Mesothelial cell of epicardium (in vitro differentiated cells): ENCODE results near the gene MCF2L. TPM values are rescaled to one million over a fixed set of nuclear protein-coding genes. Genes with fewer than 3 reads are reported as not detected.

Source experiments
- DNase-seq, 2 experiments: peaks; one replicate each; pipeline ENCODE4 v3.0.0; 2021; ENCODE audit warnings: low spot score in 2 of 2; ENCODE audit not compliant: unreplicated experiment in 2 of 2
- H3K27ac Mint-ChIP-seq: 2 replicates; pipeline ENCODE4 v1.8.0; 2021; ENCODE audit warnings: mixed read lengths
- H3K27me3 Mint-ChIP-seq: 2 replicates; pipeline ENCODE4 v1.8.0; 2021; ENCODE audit warnings: low read depth, mixed read lengths
- H3K36me3 Mint-ChIP-seq: 2 replicates; pipeline ENCODE4 v1.8.0; 2021; ENCODE audit warnings: mixed read lengths
- H3K4me1 Mint-ChIP-seq: 2 replicates; pipeline ENCODE4 v1.8.0; 2021; ENCODE audit warnings: mixed read lengths
- H3K4me3 Mint-ChIP-seq: 2 replicates; pipeline ENCODE4 v1.8.0; 2021; ENCODE audit warnings: mild to moderate bottlenecking, moderate library complexity, mixed read lengths
- H3K9me3 Mint-ChIP-seq: 2 replicates; pipeline ENCODE4 v1.8.0; 2021; ENCODE audit warnings: mixed read lengths
- total RNA-seq: library from RNA; stranded (reverse); gene quantifications from 3 replicates; pipeline ENCODE4 v1.2.1, GENCODE V29; 2021
- TF ChIP-seq, protein P1 (sequence below): fragments of 200-600 bp; sonication (generic); IDR thresholded peaks from one replicate; pipeline ENCODE4 v1.5.0; 2021; ENCODE audit warnings: antibody characterized with exemption; ENCODE audit not compliant: unreplicated experiment

Gene MCF2L
- total RNA-seq, 1 donor from 2014 or later = 36.6 TPM

- Mint-ChIP-seq H3K4me1 (peaks cover 10% of the 10 kb centered on the region), H3K9me3 (no peaks in the 10 kb centered on the region), H3K27ac (no peak overlapping the region), H3K36me3 (peaks cover 2% of the 10 kb centered on the region), H3K4me3 (no peak overlapping the region), H3K27me3 (no peaks in the 10 kb centered on the region)
- TF ChIP-seq, protein P1, sequence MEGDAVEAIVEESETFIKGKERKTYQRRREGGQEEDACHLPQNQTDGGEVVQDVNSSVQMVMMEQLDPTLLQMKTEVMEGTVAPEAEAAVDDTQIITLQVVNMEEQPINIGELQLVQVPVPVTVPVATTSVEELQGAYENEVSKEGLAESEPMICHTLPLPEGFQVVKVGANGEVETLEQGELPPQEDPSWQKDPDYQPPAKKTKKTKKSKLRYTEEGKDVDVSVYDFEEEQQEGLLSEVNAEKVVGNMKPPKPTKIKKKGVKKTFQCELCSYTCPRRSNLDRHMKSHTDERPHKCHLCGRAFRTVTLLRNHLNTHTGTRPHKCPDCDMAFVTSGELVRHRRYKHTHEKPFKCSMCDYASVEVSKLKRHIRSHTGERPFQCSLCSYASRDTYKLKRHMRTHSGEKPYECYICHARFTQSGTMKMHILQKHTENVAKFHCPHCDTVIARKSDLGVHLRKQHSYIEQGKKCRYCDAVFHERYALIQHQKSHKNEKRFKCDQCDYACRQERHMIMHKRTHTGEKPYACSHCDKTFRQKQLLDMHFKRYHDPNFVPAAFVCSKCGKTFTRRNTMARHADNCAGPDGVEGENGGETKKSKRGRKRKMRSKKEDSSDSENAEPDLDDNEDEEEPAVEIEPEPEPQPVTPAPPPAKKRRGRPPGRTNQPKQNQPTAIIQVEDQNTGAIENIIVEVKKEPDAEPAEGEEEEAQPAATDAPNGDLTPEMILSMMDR = no peak
- DNase-seq = no peak
These were observed 117.2 kb downstream of the MCF2L start for GRCh38 chr13:113086031-113086750.

DNA sequence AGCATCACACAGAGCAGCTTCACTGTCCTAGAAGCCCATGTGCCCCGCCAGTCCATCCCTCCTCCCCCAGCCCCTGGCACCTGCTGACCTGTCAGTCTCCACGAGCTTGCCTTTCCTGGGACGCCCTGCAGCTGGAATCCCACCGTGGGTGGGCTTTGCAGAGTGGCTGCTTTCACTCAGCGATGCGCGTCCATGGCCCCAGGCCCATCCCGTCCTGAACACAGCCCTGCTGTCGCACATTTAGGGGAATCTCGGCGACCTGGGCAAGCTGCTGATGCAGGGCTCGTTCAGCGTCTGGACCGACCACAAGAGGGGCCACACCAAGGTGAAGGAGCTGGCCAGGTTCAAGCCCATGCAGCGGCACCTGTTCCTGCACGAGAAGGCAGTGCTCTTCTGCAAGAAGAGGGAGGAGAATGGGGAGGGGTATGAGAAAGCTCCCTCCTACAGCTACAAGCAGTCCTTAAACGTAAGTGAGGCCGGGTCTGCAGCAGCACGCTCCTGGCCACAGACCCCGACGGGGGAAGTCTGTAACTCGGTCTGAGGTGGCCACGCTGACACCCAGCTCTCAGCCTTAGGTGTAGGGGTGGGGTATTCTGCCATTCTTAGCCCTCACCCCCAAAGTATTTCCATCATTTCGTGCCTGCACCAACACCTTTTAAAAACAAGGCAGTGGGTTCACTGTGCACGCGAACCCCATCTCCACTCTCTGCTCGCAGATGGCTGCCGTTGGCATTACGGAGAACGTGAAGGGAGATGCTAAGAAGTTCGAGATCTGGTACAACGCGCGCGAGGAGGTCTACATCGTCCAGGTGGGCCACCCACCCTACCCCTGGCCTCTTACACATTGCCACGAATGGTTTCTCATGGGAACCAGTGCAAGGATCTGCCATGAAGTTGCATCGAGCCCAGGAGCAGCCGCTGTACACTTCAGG, 118.2 kb downstream of the MCF2L start:
- DNase-seq = no peak
- no peak overlapping the region for H3K4me3 Mint-ChIP-seq
- H3K27ac Mint-ChIP-seq = no peak overlapping the region

GRCh38 chr13:113087923-113088690, 119.1 kb downstream of the MCF2L start:
- no peaks in the 10 kb centered on the region for H3K9me3 Mint-ChIP-seq
- DNase-seq = no peak
- no peak overlapping the region for H3K27ac Mint-ChIP-seq

More for the DNA sequence above, 118.2 kb downstream of the MCF2L start:
- no peaks in the 10 kb centered on the region for H3K9me3 Mint-ChIP-seq
- H3K27me3 Mint-ChIP-seq = no peaks in the 10 kb centered on the region
- peaks cover 2% of the 10 kb centered on the region for H3K36me3 Mint-ChIP-seq
- TF ChIP-seq, protein P1 = no peak
- peaks cover 10% of the 10 kb centered on the region for H3K4me1 Mint-ChIP-seq

GRCh38 chr13:113088691-113089020, 119.6 kb downstream of the MCF2L start:
- TF ChIP-seq, protein P1 = no peak
- peaks cover 7% of the 10 kb centered on the region for H3K4me1 Mint-ChIP-seq

More at GRCh38 chr13:113087923-113088690, 119.1 kb downstream of the MCF2L start:
- Mint-ChIP-seq H3K36me3 (peaks cover 2% of the 10 kb centered on the region), H3K4me3 (no peak overlapping the region), H3K4me1 (peaks cover 10% of the 10 kb centered on the region), H3K27me3 (no peaks in the 10 kb centered on the region)
- TF ChIP-seq, protein P1 = no peak

DNA sequence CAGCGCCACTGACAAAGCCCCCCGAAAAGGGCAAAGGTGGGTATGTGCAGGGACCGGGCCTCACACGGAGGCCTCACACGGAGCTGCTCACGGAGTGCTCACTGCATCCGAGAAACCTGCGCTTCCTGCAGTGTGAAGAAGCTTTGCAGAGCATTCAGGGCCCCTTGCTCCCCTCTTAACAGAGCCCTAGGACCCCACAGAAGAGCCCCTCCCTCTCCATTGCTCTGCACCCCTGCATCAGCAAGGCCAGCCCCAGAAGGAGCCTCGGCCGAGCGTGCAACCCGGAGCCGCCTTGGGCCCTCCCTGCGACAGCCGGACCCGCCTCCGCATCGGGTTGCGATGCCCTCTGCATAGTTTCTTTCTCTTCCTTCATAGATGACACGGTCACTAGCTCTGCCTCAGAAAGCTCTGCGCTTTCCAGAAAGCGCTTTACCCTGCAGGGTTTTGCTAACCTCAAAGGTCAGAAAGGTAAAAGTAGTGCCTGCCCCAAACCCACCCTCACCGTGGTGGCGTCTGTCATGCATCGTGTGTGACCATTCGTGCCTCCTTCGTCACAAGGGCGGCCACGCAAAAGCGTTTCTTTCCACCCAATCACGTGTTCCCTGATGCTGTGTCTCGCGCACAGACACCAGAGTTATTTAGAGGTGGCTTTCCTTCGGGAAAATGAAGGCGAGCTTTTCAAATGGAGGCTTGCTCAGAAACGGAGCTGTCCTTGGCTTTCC, 120.8 kb downstream of the MCF2L start:
- H3K27me3 Mint-ChIP-seq = no peaks in the 10 kb centered on the region
- DNase-seq = no peak
- H3K4me1 Mint-ChIP-seq = peaks cover 3% of the 10 kb centered on the region
- TF ChIP-seq, protein P1 = no peak
- H3K9me3 Mint-ChIP-seq = no peaks in the 10 kb centered on the region
- no peak overlapping the region for H3K4me3 Mint-ChIP-seq
- no peak overlapping the region for H3K27ac Mint-ChIP-seq
- peaks cover 2% of the 10 kb centered on the region for H3K36me3 Mint-ChIP-seq

More at GRCh38 chr13:113088691-113089020, 119.6 kb downstream of the MCF2L start:
- peaks cover 2% of the 10 kb centered on the region for H3K36me3 Mint-ChIP-seq
- H3K4me3 Mint-ChIP-seq = no peak overlapping the region
- no peak overlapping the region for H3K27ac Mint-ChIP-seq
- H3K9me3 Mint-ChIP-seq = no peaks in the 10 kb centered on the region
- no peak for DNase-seq
- no peaks in the 10 kb centered on the region for H3K27me3 Mint-ChIP-seq
